ENCODE measurements around the gene SEPHS1.

SEPHS1 gene

DNA sequence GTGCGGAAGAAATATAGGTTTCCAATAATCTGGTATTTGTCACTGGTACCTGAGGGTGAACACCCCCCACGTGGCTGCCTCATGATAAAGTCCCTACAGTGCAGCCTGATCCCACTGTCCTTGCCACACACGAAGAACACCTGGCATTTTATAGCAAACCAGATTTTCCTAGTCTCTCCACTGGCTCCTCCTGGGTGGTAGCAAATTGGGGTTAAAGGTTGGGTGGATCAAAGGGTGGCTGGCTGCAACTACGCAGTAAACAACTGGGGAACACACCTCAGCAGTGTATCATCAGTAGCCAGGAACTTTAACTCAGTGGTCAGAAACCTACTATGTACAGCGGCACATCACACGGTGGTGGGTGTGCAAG is 10.3 kb downstream of the SEPHS1 start:
- no peak for DNase-seq
- Histone ChIP-seq H3K36me3 (replicated peaks; ENCODE audit: insufficient read depth, low read length) (no peaks in the 10 kb centered on the region), H3K9ac (ENCODE audit: low read length) (no peak overlapping the region), H2AFZ (ENCODE audit: low read length) (no peak overlapping the region), H3K9me3 (replicated peaks; ENCODE audit: insufficient read depth, low read length) (no peaks in the 10 kb centered on the region), H3K4me2 (ENCODE audit: low read depth, low read length) (no peak overlapping the region), H4K20me1 (ENCODE audit: insufficient read depth, low read length) (no peaks in the 10 kb centered on the region), H3F3A (ENCODE audit: insufficient read depth, low read length) (peaks cover 20% of the 10 kb centered on the region), H3K4me1 (ENCODE audit: low read length) (peaks cover 14% of the 10 kb centered on the region), H3K27me3 (replicated peaks; ENCODE audit: insufficient read depth, low read length) (no peaks in the 10 kb centered on the region), H3K4me3 (ENCODE audit: low read length) (no peak overlapping the region), H3K27ac (ENCODE audit: low read length) (no peak overlapping the region), H3K9me2 (replicated peaks; ENCODE audit: insufficient read depth, low read length) (no peaks in the 10 kb centered on the region), H3K79me2 (ENCODE audit: low read length) (peaks cover 40% of the 10 kb centered on the region)
- TF ChIP-seq, protein P1, sequence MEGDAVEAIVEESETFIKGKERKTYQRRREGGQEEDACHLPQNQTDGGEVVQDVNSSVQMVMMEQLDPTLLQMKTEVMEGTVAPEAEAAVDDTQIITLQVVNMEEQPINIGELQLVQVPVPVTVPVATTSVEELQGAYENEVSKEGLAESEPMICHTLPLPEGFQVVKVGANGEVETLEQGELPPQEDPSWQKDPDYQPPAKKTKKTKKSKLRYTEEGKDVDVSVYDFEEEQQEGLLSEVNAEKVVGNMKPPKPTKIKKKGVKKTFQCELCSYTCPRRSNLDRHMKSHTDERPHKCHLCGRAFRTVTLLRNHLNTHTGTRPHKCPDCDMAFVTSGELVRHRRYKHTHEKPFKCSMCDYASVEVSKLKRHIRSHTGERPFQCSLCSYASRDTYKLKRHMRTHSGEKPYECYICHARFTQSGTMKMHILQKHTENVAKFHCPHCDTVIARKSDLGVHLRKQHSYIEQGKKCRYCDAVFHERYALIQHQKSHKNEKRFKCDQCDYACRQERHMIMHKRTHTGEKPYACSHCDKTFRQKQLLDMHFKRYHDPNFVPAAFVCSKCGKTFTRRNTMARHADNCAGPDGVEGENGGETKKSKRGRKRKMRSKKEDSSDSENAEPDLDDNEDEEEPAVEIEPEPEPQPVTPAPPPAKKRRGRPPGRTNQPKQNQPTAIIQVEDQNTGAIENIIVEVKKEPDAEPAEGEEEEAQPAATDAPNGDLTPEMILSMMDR (IDR thresholded peaks at IDR 0.05; ENCODE audit: low read length), result no peak
- TF ChIP-seq EZH2phosphoT487 (IDR thresholded peaks at IDR 0.05; ENCODE audit: low read length), result no peak
- TF ChIP-seq EZH2 (optimal IDR thresholded peaks at IDR 0.05; ENCODE audit: low read depth, low read length), result no peak

DNA sequence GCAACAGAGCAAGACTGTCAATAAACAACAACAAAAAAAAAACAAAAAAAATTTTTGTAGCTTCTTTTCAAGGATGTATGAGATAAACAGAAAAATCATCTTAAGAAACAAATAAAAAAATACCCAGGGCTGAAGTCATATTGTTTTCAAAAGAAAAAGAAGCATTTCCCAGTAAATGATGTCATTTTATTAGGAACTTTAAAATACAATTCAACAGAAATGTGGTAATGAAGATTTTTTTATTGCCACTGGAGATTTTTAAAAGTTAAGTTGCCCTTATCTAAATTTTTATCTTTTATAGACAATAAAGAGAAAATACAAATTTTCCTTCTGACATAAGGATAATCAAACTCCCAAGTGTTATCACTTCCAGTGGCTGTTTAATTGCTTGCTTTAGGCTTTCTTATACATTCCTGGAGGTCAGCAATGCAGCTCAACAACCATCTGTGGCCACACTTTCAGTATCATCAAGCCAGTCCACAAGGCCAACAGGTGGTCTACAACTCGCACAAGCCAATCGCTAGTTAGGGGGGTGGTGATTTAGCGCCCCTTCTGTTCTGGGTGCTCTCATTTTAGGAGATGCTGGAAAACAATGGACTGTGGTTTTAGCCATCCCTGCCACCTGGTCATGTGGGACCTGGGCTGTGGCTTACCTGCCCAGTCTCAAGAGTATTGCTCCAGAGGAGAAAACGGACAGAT is 10.8 kb downstream of the SEPHS1 start:
- H3K9me2 ChIP-seq (replicated peaks; ENCODE audit: insufficient read depth, low read length), result no peaks in the 10 kb centered on the region
- no peak overlapping the region for H3K27ac ChIP-seq (ENCODE audit: low read length)
- H3F3A ChIP-seq (ENCODE audit: insufficient read depth, low read length), result peaks cover 20% of the 10 kb centered on the region
- H4K20me1 ChIP-seq (ENCODE audit: insufficient read depth, low read length), result no peaks in the 10 kb centered on the region
- no peak overlapping the region for H3K4me3 ChIP-seq (ENCODE audit: low read length)
- no peak overlapping the region for H3K4me2 ChIP-seq (ENCODE audit: low read depth, low read length)
- H3K79me2 ChIP-seq (ENCODE audit: low read length), result peaks cover 34% of the 10 kb centered on the region
- no peak overlapping the region for H3K9ac ChIP-seq (ENCODE audit: low read length)
- H3K9me3 ChIP-seq (replicated peaks; ENCODE audit: insufficient read depth, low read length), result no peaks in the 10 kb centered on the region
- TF ChIP-seq EZH2phosphoT487 (IDR thresholded peaks at IDR 0.05; ENCODE audit: low read length), result no peak
- TF ChIP-seq, protein P1 (IDR thresholded peaks at IDR 0.05; ENCODE audit: low read length), result no peak
- TF ChIP-seq EZH2 (optimal IDR thresholded peaks at IDR 0.05; ENCODE audit: low read depth, low read length), result no peak
- no peaks in the 10 kb centered on the region for H3K36me3 ChIP-seq (replicated peaks; ENCODE audit: insufficient read depth, low read length)
- no peak for DNase-seq
- H3K4me1 ChIP-seq (ENCODE audit: low read length), result peaks cover 14% of the 10 kb centered on the region
- no peaks in the 10 kb centered on the region for H3K27me3 ChIP-seq (replicated peaks; ENCODE audit: insufficient read depth, low read length)
- no peak overlapping the region for H2AFZ ChIP-seq (ENCODE audit: low read length)

DNA sequence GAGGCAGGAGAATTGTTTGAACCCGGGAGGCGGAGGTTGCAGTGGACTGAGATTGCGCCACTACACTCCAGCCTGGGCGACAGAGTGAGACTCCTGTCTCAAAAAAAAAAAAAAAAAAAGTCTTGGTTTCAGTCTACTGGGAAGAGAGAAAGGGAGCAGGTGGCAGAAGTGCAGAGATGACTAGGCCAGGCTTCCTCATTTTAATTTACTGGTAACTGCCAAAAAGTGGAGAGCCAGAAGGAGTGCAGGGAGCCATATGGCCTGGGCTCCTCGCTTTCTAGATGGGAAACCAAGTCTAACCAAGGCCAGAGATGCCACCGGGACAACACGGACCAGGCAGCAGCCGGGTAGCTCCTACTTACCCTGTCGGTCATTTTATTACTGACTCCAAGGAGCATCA is 12.2 kb downstream of the SEPHS1 start:
- peaks cover 11% of the 10 kb centered on the region for H3F3A ChIP-seq (ENCODE audit: insufficient read depth, low read length)
- peaks cover 8% of the 10 kb centered on the region for H3K4me1 ChIP-seq (ENCODE audit: low read length)
- no peaks in the 10 kb centered on the region for H3K9me2 ChIP-seq (replicated peaks; ENCODE audit: insufficient read depth, low read length)
- no peaks in the 10 kb centered on the region for H3K36me3 ChIP-seq (replicated peaks; ENCODE audit: insufficient read depth, low read length)
- H3K4me2 ChIP-seq (ENCODE audit: low read depth, low read length), result no peak overlapping the region
- DNase-seq, result no peak
- H3K9ac ChIP-seq (ENCODE audit: low read length), result no peak overlapping the region
- H3K4me3 ChIP-seq (ENCODE audit: low read length), result no peak overlapping the region
- no peak overlapping the region for H3K27ac ChIP-seq (ENCODE audit: low read length)
- H3K9me3 ChIP-seq (replicated peaks; ENCODE audit: insufficient read depth, low read length), result no peaks in the 10 kb centered on the region
- H2AFZ ChIP-seq (ENCODE audit: low read length), result no peak overlapping the region
- H4K20me1 ChIP-seq (ENCODE audit: insufficient read depth, low read length), result no peaks in the 10 kb centered on the region
- no peak for TF ChIP-seq EZH2 (optimal IDR thresholded peaks at IDR 0.05; ENCODE audit: low read depth, low read length)
- TF ChIP-seq EZH2phosphoT487 (IDR thresholded peaks at IDR 0.05; ENCODE audit: low read length), result no peak
- TF ChIP-seq, protein P1 (IDR thresholded peaks at IDR 0.05; ENCODE audit: low read length), result no peak
- H3K79me2 ChIP-seq (ENCODE audit: low read length), result peaks cover 30% of the 10 kb centered on the region
- no peaks in the 10 kb centered on the region for H3K27me3 ChIP-seq (replicated peaks; ENCODE audit: insufficient read depth, low read length)

All from MM.1S (cell line).